Neutrophil (primary cell): ENCODE results near the gene NDUFA3.

ENCODE experiments used
- H3K27ac ChIP-seq: fragments of 200-600 bp; sonication (generic); 2 replicates; pipeline ENCODE4 v1.5.1; 2016; ENCODE audit warnings: mild to moderate bottlenecking, moderate library complexity
- H3K27me3 ChIP-seq: fragments of 200-600 bp; sonication (generic); 2 replicates; pipeline ENCODE4 v1.6.0; 2016; ENCODE audit warnings: mild to moderate bottlenecking
- H3K36me3 ChIP-seq: fragments of 200-600 bp; sonication (generic); 2 replicates; pipeline ENCODE4 v1.5.1; 2017
- H3K4me1 ChIP-seq, 2 experiments: fragments of 200-600 bp in 1 of 2; sonication (generic) in 1 of 2; 1 replicate in 1 of 2; 2 replicates in 1 of 2; pipeline versions ENCODE4 v1.5.1 to v1.6.1; 2013 to 2016; ENCODE audit warnings: low read depth in 1 of 2, low read length in 1 of 2, mild to moderate bottlenecking in 1 of 2, moderate library complexity in 1 of 2; ENCODE audit not compliant: control insufficient read depth in 1 of 2, insufficient read depth in 1 of 2
- H3K4me3 ChIP-seq, 2 experiments: fragments of 200-600 bp in 1 of 2; sonication (generic) in 1 of 2; 1 replicate in 1 of 2; 2 replicates in 1 of 2; pipeline ENCODE4 v1.5.1; 2013 to 2016; ENCODE audit warnings: low read depth in 1 of 2, low read length in 1 of 2, mild to moderate bottlenecking in 1 of 2, moderate library complexity in 1 of 2
- H3K9me3 ChIP-seq: fragments of 200-600 bp; sonication (generic); 2 replicates; pipeline ENCODE4 v1.5.1; 2016
- TF ChIP-seq, protein P1 (sequence below): fragments of 200-600 bp; sonication (generic); IDR thresholded peaks from 2 replicates; pipeline ENCODE4 v1.5.1; 2016; ENCODE audit warnings: antibody characterized with exemption

NDUFA3 gene

GRCh38 chr19:54074851-54075250 is 27.8 kb upstream of the NDUFA3 start:
- TF ChIP-seq, protein P1, sequence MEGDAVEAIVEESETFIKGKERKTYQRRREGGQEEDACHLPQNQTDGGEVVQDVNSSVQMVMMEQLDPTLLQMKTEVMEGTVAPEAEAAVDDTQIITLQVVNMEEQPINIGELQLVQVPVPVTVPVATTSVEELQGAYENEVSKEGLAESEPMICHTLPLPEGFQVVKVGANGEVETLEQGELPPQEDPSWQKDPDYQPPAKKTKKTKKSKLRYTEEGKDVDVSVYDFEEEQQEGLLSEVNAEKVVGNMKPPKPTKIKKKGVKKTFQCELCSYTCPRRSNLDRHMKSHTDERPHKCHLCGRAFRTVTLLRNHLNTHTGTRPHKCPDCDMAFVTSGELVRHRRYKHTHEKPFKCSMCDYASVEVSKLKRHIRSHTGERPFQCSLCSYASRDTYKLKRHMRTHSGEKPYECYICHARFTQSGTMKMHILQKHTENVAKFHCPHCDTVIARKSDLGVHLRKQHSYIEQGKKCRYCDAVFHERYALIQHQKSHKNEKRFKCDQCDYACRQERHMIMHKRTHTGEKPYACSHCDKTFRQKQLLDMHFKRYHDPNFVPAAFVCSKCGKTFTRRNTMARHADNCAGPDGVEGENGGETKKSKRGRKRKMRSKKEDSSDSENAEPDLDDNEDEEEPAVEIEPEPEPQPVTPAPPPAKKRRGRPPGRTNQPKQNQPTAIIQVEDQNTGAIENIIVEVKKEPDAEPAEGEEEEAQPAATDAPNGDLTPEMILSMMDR: no peak
- Histone ChIP-seq H3K4me3 (no peak overlapping the region), H3K9me3 (no peaks in the 10 kb centered on the region), H3K36me3 (no peaks in the 10 kb centered on the region), H3K27me3 (no peaks in the 10 kb centered on the region), H3K27ac (no peak overlapping the region), H3K4me1 (peaks cover 30 to 33% of the 10 kb centered on the region in 2 experiments)

DNA sequence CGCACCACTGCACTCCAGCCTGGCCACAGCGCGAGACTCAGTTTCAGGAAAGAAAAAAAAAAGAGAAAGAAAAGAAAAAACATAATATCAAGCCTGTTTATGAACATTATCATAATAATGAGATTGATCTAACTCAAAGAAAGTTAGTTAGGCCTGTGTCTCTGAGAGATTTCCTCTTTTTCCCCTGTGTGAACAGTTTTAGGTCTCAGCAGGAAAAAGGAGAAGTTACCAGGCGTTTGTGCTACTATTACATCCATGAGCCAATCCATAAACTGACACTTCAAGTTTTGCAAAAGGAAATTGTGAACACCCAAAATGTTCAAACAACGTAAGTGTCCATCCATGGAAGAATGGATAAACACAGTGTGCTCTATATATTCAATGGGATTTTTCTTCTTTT is 25.3 kb upstream of the NDUFA3 start:
- Histone ChIP-seq H3K9me3 (no peaks in the 10 kb centered on the region), H3K36me3 (no peaks in the 10 kb centered on the region), H3K4me1 (peaks cover 42 to 49% of the 10 kb centered on the region in 2 experiments), H3K4me3 (peak overlapping the region; percentile 6 to 21), H3K27me3 (no peaks in the 10 kb centered on the region), H3K27ac (peak overlapping the region; percentile 83)
- TF ChIP-seq, protein P1: no peak

- Histone ChIP-seq H3K36me3 (no peaks in the 10 kb centered on the region), H3K27me3 (no peaks in the 10 kb centered on the region), H3K9me3 (no peaks in the 10 kb centered on the region), H3K4me3 (peak within 1 kb of the TSS; percentile 5 to 42), H3K27ac (peak within 1 kb of the TSS; percentile 74), H3K4me1 (peaks cover 36 to 44% of the 10 kb centered on the region in 2 experiments)
- TF ChIP-seq, protein P1: no peak
These were observed 21.6 kb upstream of the NDUFA3 start, which contains the start of gene TARM1 for GRCh38 chr19:54081032-54081431. TARM1 (minus strand) TSS chr19:54081365; CDS start chr19:54081340, 25 bp downstream.

- H3K27ac ChIP-seq: no peak overlapping the region
- H3K9me3 ChIP-seq: no peaks in the 10 kb centered on the region
- H3K4me3 ChIP-seq: no peak overlapping the region
- TF ChIP-seq, protein P1: no peak
- H3K36me3 ChIP-seq: no peaks in the 10 kb centered on the region
- H3K27me3 ChIP-seq: no peaks in the 10 kb centered on the region
- H3K4me1 ChIP-seq: peaks cover 12 to 16% of the 10 kb centered on the region in 2 experiments
These were observed 18.2 kb upstream of the NDUFA3 start for GRCh38 chr19:54084410-54084809.

GRCh38 chr19:54094426-54095000 is 8.1 kb upstream of the NDUFA3 start:
- no peak overlapping the region for H3K4me3 ChIP-seq
- H3K36me3 ChIP-seq: peaks cover 25% of the 10 kb centered on the region
- no peaks in the 10 kb centered on the region for H3K27me3 ChIP-seq
- peaks cover 49 to 56% of the 10 kb centered on the region in 2 experiments for H3K4me1 ChIP-seq
- H3K27ac ChIP-seq: peak overlapping the region; percentile 61
- TF ChIP-seq, protein P1: no peak
- no peaks in the 10 kb centered on the region for H3K9me3 ChIP-seq
